Activated CD4-positive, alpha-beta T cell treated with anti-CD3 and anti-CD28 coated beads for 24 hours (primary cell): ENCODE measurements around the gene ST7.
A peak's percentile ranks its signal among the peaks of the same experiment; 100 is the strongest.
"Not testable (repeated sequence)": the region's sequence is repeated elsewhere in the genome, so short reads cannot be mapped to it uniquely, and the experiment has no call there.

ENCODE experiments used
- DNase-seq, 2 donors: peaks; one replicate each; pipeline ENCODE4 v3.0.0-alpha.2; 2020; ENCODE audit warnings: low read depth in 2 of 2

Gene ST7, protein sequence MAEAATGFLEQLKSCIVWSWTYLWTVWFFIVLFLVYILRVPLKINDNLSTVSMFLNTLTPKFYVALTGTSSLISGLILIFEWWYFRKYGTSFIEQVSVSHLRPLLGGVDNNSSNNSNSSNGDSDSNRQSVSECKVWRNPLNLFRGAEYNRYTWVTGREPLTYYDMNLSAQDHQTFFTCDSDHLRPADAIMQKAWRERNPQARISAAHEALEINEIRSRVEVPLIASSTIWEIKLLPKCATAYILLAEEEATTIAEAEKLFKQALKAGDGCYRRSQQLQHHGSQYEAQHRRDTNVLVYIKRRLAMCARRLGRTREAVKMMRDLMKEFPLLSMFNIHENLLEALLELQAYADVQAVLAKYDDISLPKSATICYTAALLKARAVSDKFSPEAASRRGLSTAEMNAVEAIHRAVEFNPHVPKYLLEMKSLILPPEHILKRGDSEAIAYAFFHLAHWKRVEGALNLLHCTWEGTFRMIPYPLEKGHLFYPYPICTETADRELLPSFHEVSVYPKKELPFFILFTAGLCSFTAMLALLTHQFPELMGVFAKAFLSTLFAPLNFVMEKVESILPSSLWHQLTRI

DNA sequence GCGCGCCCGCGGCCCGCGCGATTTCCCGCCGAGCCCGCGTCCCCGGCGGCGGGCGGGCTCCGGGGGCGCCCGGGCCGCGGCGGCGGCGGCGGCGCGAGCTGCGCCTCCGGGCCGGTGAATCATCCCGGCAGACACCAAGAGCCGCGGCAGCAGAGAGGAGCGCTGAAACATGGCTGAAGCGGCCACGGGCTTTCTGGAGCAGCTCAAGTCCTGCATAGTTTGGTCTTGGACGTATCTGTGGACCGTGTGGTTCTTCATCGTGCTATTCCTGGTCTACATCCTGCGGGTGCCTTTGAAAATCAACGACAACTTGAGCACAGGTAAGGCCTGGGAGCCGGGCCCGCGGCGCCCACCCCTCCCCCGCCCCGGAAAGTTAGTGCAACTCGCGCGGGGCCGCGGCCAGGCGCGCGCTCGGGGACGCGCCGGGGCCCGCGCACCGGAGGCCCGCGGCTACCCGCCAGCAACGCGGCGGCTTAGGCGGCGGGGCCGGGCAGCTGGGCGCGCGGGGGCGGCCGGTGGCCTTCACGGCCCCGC is at the start of gene ST7:
Gene ST7 (plus strand): TSS at position 130 of the 534 bp plus-strand sequence. CDS start 40 bp downstream, at position 170.
- DNase-seq: peak; percentile 43 to 51

DNA sequence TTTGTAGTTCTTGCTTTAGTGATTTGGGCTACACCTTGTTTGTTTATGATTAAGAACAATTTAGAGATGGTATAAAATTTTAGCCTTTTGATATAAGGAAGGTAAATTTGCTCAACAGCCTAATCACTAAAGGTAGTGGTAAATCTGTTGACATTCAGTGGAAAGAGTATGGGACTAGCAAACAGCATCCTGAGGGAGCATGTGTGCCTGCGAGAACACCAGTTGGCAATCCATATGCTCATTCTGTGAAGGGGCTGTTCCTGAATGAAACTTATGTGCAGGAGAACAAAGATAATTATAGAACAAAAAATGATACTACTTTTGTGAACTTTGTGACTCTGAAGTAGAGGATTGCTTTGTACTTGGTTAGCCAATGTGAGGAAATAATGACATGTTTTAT is 46.9 kb upstream of the ST7 start:
- DNase-seq: no peak

- DNase-seq: no peak
Observed at GRCh38 chr7:116910383-116910782, 42.9 kb upstream of the ST7 start.

DNA sequence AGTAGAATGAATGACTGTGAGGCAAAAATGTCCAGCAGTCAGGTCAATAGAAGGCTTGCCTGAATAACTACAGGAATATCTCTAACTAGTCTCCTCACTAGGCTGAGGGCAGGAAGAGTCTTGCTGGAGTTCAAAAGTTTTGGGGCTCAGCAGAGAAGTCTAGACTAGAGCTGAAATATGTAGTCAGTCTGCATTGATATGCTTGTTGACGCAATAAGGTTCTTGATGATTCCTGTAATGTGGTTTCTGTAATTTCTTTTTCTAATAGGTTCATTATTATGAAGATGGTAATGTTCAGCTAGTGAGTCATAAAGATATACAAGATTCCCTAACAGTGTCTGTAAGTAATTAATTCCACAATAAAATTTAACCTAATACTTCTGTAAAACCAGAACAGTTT is 41.5 kb upstream of the ST7 start:
- no peak for DNase-seq

- DNase-seq: no peak
Observed at GRCh38 chr7:116912269-116912909, 40.9 kb upstream of the ST7 start.

DNA sequence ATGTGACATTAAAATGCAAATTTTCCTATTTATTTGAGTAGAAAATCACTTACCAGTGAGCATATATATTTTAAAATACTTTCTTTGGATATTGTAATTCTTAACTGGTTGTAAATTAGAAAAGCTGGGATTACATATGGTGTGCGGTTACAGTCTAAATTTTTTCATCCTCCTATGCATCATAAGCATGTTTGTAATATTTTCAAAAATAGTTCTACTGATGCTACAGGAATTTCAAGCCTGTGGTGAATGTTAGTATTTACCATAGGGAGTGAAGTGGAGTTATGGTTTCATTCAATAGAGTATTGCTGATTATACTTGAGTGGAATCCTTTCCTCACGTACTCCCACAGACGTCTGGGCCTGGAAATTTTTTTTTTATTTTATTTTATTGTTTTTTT is 34.6 kb upstream of the ST7 start:
- no peak for DNase-seq

DNA sequence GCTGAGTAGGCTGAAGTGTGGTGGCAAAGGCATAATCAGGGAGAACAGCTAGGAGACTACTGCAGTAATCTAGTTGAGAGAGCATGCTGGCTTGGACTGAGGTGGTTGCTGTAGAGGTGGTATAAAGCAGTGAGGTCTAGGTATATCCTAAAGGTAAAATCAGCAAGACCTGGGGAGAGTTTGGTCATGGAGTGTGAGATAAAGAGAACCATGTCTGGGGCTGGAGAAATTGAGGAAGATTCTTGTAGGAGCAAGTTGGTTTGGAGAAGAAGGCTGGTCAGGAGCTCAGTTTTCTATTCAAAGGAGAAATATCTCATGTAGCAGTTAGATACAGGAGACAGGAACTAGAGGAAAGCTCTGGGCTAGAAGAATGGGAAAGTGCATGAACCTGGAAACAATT is 32.9 kb upstream of the ST7 start:
- DNase-seq: no peak

GRCh38 chr7:116922545-116922944 is 30.8 kb upstream of the ST7 start:
- DNase-seq: no peak

DNA sequence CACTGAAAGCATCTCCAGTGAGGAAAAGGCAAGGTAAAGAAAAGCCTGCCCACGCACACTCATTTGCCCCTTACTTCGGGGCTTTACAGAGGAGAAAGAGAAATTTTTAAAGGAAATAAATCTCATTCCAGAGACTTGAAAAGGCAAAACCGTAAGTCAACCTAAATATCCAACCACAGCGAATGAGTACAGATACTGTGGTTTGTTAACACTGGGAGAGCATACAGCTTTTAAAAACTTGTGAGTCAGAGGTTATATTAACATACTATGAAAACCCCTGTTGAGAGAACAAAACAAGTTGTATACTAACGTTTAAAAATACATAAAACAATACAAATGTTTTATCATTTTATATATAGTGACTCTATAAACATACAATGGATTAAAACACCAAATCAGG is 28.6 kb upstream of the ST7 start:
- DNase-seq: no peak

- DNase-seq: no peak
Observed at GRCh38 chr7:116929021-116929420, 24.3 kb upstream of the ST7 start.

GRCh38 chr7:116929914-116930913 is 23.1 kb upstream of the ST7 start:
- DNase-seq: peak; percentile 67 to 72

- no peak for DNase-seq
Observed at GRCh38 chr7:116932566-116932965, 20.7 kb upstream of the ST7 start.

GRCh38 chr7:116933465-116933864 is 19.8 kb upstream of the ST7 start:
- no peak for DNase-seq

- no peak for DNase-seq
Observed at GRCh38 chr7:116934580-116934979, 18.7 kb upstream of the ST7 start.

- DNase-seq: not testable (repeated sequence)
Observed at GRCh38 chr7:116936844-116937243, 16.5 kb upstream of the ST7 start.

GRCh38 chr7:116938678-116939077 is 14.6 kb upstream of the ST7 start:
- DNase-seq: no peak

- DNase-seq: no peak
Observed at GRCh38 chr7:116940689-116941370, 12.5 kb upstream of the ST7 start.

- DNase-seq: no peak
Observed at GRCh38 chr7:116942504-116942903, 10.8 kb upstream of the ST7 start.

- DNase-seq: no peak
Observed at GRCh38 chr7:116948934-116949333, 4.4 kb upstream of the ST7 start.

DNA sequence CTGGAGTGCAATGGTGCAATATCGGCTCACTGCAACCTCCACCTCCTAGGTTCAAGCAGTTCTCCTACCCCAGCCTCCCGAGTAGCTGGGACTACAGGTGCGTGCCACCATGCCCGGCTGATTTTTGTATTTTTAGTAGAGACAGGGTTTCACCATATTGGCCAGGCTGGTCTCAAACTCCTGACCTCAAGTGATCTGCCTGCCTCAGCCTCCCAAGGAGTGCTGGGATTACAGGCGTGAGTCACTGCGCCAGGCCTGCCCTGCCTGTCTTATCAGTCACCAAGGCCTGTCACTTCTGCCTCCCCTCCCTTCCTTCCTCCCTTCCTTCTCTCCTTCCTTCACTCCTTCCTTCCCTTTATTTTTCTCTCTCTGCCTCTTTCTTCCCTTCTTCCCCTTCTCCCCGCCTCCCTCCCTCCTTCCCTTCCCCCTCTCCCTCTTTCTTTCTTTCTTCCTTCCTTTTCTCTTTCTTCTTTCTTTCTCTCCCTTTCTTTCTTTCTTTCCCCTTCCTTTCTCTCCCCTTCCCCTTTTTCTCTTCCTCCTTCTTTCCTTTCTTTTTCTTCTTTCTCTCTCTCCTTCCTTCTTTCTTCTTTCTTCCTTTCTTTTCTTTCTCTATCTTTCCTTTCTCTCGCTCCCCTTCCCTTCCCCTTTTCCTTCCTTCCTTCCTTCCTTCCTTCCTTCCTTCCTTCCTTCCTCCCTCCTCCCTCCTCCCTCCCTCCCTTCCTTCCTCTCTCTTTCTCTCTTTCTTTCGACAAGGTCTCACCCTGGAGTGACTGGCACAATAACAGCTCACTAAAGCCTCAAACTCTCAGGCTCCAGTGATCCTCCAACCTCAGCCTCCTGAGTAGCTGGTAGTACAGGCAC is 3.1 kb upstream of the ST7 start:
- DNase-seq: no peak
